Rectal smooth muscle tissue (tissue), 1 donor: ENCODE results near the gene GFPT1.
"Not testable (repeated sequence)": the region's sequence is repeated elsewhere in the genome, so short reads cannot be mapped to it uniquely, and the experiment has no call there.

Experiments
- H3K27ac ChIP-seq: one replicate; pipeline ENCODE4 v1.7.0; 2013; ENCODE audit warnings: low read depth, low read length, inconsistent platforms
- H3K27me3 ChIP-seq: one replicate; pipeline ENCODE4 v1.7.0; 2013; ENCODE audit warnings: low read length; ENCODE audit not compliant: control insufficient read depth, insufficient read depth
- H3K36me3 ChIP-seq: one replicate; pipeline ENCODE4 v1.7.0; 2013; ENCODE audit warnings: low read length; ENCODE audit not compliant: control insufficient read depth, insufficient read depth
- H3K4me1 ChIP-seq: one replicate; pipeline ENCODE4 v1.7.0; 2013; ENCODE audit warnings: low read length; ENCODE audit not compliant: control insufficient read depth, insufficient read depth
- H3K4me3 ChIP-seq: one replicate; pipeline ENCODE4 v1.7.0; 2013; ENCODE audit warnings: low read length
- H3K9ac ChIP-seq: one replicate; pipeline ENCODE4 v1.7.0; 2013; ENCODE audit warnings: low read length

The GFPT1 gene

GRCh38 chr2:69386789-69387734 lies at the start of gene GFPT1:
TSS of gene GFPT1 (minus strand) at chr2:69387227. CDS start at chr2:69387071, 156 bp downstream.
- H3K36me3 ChIP-seq = no peaks in the 10 kb centered on the region
- peak within 1 kb of the TSS; percentile 64 for H3K9ac ChIP-seq
- H3K4me1 ChIP-seq = peaks cover 2% of the 10 kb centered on the region

DNA sequence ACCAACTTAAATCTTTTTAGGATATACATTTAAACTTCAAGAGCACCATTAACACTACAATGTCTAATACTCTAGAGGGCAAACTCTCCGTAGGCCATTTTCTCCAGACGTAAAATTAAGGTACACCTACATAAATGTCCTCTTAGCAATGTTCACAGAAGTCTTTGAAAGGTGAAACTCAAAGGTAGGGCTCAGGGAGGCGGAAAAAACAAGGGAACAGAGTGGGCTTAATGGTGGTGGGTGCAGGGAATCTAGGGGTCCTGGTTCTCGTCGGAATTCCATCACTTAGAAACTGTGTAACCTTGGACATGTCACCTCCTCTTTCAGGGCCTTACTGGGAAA lies 49.5 kb upstream of the GFPT1 start:
- Histone ChIP-seq H3K27me3 (no peaks in the 10 kb centered on the region), H3K4me3 (peak overlapping the region; percentile 82), H3K4me1 (peaks cover 14% of the 10 kb centered on the region), H3K9ac (peak overlapping the region; percentile 68), H3K36me3 (no peaks in the 10 kb centered on the region), H3K27ac (peak overlapping the region; percentile 100)

More at GRCh38 chr2:69386789-69387734, at the start of gene GFPT1:
- H3K27me3 ChIP-seq = no peaks in the 10 kb centered on the region
- H3K27ac ChIP-seq = peak within 1 kb of the TSS; percentile 67
- peak within 1 kb of the TSS; percentile 84 for H3K4me3 ChIP-seq

DNA sequence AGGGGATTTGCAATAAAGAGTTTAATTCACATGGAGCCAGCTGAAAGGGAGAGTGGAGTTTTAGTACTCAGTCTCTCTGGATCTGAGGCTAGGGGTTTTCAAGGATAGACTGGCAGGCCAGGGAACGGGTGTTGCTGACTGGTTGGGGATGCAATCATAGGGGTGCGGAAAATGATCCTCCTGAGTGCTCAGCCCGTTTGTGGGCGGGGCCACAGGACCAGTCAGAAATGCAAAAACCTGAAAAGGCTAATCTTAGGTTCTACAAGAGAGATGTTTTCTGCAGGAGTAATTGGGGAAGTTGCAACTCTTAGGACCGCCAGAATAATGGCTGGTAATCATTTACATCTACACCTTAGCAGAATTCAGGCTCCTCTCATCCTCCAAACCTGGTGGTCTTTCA lies 47.7 kb upstream of the GFPT1 start:
- no peak overlapping the region for H3K27ac ChIP-seq
- no peak overlapping the region for H3K4me3 ChIP-seq

GRCh38 chr2:69429491-69430183 lies 42.6 kb upstream of the GFPT1 start:
- peaks cover 7% of the 10 kb centered on the region for H3K36me3 ChIP-seq
- H3K9ac ChIP-seq = no peak overlapping the region
- H3K27ac ChIP-seq = no peak overlapping the region
- H3K4me1 ChIP-seq = no peaks in the 10 kb centered on the region
- no peaks in the 10 kb centered on the region for H3K27me3 ChIP-seq
- no peak overlapping the region for H3K4me3 ChIP-seq

More for the DNA sequence above, 47.7 kb upstream of the GFPT1 start:
- no peaks in the 10 kb centered on the region for H3K27me3 ChIP-seq
- no peak overlapping the region for H3K9ac ChIP-seq
- H3K4me1 ChIP-seq = peaks cover 14% of the 10 kb centered on the region
- H3K36me3 ChIP-seq = peaks cover 5% of the 10 kb centered on the region

DNA sequence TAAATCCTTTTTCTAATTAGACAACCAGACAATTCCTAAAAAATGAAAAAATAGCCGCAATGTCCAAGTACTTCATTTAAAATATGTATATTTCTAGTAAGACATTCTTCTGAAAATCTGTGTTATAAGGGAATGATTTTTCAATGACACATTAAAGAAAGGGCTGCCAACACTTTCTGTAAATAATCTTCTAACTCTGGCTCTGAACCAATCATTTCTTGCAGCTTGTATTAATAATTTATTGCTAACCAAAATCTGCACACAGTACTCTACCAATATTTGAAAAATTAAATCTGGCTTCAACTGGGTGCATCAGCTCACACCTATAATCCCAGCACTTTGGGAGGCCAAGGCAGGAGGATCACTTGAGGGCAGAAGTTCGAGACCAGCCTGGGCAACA lies 42.0 kb upstream of the GFPT1 start:
- Histone ChIP-seq H3K4me3 (no peak overlapping the region), H3K27ac (no peak overlapping the region), H3K9ac (no peak overlapping the region), H3K4me1 (no peaks in the 10 kb centered on the region), H3K36me3 (peaks cover 7% of the 10 kb centered on the region), H3K27me3 (no peaks in the 10 kb centered on the region)

- Histone ChIP-seq H3K4me1 (no peaks in the 10 kb centered on the region), H3K4me3 (no peak overlapping the region), H3K27ac (no peak overlapping the region), H3K36me3 (peaks cover 2% of the 10 kb centered on the region), H3K9ac (no peak overlapping the region), H3K27me3 (no peaks in the 10 kb centered on the region)
Observed at GRCh38 chr2:69424419-69424818, 37.4 kb upstream of the GFPT1 start.

DNA sequence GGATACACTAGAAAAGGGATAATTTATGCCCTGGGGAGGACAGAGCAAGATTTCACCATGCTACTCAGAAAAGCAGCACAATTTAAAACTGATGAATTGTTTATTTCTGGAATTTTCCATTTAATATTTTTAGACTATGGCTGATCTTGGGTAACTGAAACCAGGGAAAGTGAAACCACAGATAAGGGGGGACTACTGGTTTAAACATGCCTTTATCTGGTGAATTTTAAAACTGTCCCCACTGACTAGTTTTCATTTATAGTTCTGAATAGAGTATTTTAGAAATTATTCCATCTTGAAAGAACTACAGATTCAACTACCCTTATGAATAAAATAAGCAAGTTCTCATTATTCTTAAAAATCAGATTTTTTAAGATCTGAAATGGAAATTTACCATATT lies 35.2 kb upstream of the GFPT1 start:
- Histone ChIP-seq H3K36me3 (peaks cover 7% of the 10 kb centered on the region), H3K27ac (no peak overlapping the region), H3K4me3 (no peak overlapping the region), H3K27me3 (no peaks in the 10 kb centered on the region), H3K4me1 (no peaks in the 10 kb centered on the region), H3K9ac (no peak overlapping the region)

- H3K36me3 ChIP-seq, H3K9ac ChIP-seq, H3K27ac ChIP-seq, H3K27me3 ChIP-seq, H3K4me3 ChIP-seq, H3K4me1 ChIP-seq: not testable (repeated sequence)
Observed at GRCh38 chr2:69419111-69419510, 32.1 kb upstream of the GFPT1 start.

DNA sequence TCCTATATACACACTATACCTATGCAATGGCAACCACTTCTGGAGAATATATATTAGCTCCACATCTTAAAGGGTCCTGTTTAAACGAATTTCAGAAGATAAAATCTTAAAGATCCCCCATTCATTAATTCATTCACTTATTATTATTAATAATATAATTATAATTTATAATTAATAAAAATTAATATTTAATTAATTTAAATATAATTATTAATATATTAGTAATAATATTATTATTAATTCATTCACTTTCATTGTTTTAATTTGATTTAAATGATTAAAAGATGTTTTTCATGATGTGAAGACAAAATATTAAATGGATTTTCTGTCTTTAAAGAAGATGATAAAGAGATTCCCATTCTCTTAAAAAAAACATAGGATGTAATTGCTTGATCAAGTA lies 29.1 kb upstream of the GFPT1 start:
- Histone ChIP-seq H3K9ac (no peak overlapping the region), H3K27me3 (no peaks in the 10 kb centered on the region), H3K27ac (no peak overlapping the region), H3K36me3 (peaks cover 7% of the 10 kb centered on the region), H3K4me3 (no peak overlapping the region), H3K4me1 (no peaks in the 10 kb centered on the region)

GRCh38 chr2:69411120-69411519 lies 24.1 kb upstream of the GFPT1 start:
- Histone ChIP-seq H3K36me3 (peaks cover 2% of the 10 kb centered on the region), H3K9ac (no peak overlapping the region), H3K4me1 (no peaks in the 10 kb centered on the region), H3K27me3 (no peaks in the 10 kb centered on the region), H3K4me3 (no peak overlapping the region), H3K27ac (no peak overlapping the region)

DNA sequence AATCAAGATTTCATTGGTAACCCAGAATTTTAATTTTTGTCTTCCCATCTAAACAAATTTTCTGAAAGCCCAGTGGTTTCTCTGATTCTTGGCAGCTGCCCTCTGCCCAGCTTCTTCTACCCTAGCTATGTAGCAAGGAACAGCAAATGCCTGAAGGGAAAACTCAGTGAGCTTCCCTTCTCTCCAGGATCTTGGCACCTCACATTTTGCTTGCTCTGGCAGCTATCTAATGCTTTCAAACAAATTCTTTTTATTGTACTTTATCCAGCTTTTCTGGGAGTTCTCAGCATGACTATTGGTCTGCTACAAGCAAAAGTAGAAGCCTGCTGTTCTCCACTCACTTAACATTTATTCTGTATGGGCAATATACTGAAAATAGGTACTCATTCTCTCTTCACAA lies 18.3 kb upstream of the GFPT1 start:
- Histone ChIP-seq H3K27ac (no peak overlapping the region), H3K9ac (no peak overlapping the region), H3K4me1 (no peaks in the 10 kb centered on the region), H3K27me3 (no peaks in the 10 kb centered on the region), H3K36me3 (no peaks in the 10 kb centered on the region), H3K4me3 (no peak overlapping the region)

GRCh38 chr2:69400121-69400520 lies 13.1 kb upstream of the GFPT1 start:
- H3K4me3 ChIP-seq = no peak overlapping the region
- H3K27me3 ChIP-seq = no peaks in the 10 kb centered on the region
- no peaks in the 10 kb centered on the region for H3K4me1 ChIP-seq
- H3K9ac ChIP-seq = no peak overlapping the region
- peaks cover 2% of the 10 kb centered on the region for H3K36me3 ChIP-seq
- no peak overlapping the region for H3K27ac ChIP-seq
